Mucosa of stomach (tissue), 1 donor: ENCODE data around the gene SPC25.

Source experiments
- H3K27me3 ChIP-seq: one replicate; pipeline ENCODE4 v1.7.0; 2013; ENCODE audit warnings: mild to moderate bottlenecking, low read length; ENCODE audit not compliant: control insufficient read depth, insufficient read depth
- H3K36me3 ChIP-seq: one replicate; pipeline ENCODE4 v1.7.0; 2013; ENCODE audit warnings: low read length; ENCODE audit not compliant: control insufficient read depth, insufficient read depth
- H3K4me1 ChIP-seq: one replicate; pipeline ENCODE4 v1.7.0; 2013; ENCODE audit warnings: mild to moderate bottlenecking, low read length; ENCODE audit not compliant: control insufficient read depth, insufficient read depth
- H3K4me3 ChIP-seq: one replicate; pipeline ENCODE4 v1.7.0; 2013; ENCODE audit warnings: low read length
- H3K9ac ChIP-seq: one replicate; pipeline ENCODE4 v1.7.0; 2013; ENCODE audit warnings: mild to moderate bottlenecking, low read length, moderate library complexity
- H3K9me3 ChIP-seq: one replicate; pipeline ENCODE4 v1.7.0; 2013; ENCODE audit warnings: mild to moderate bottlenecking, low read length, moderate library complexity; ENCODE audit not compliant: control insufficient read depth
- donor health status: Pancreatic carcinoma.

The SPC25 gene

DNA sequence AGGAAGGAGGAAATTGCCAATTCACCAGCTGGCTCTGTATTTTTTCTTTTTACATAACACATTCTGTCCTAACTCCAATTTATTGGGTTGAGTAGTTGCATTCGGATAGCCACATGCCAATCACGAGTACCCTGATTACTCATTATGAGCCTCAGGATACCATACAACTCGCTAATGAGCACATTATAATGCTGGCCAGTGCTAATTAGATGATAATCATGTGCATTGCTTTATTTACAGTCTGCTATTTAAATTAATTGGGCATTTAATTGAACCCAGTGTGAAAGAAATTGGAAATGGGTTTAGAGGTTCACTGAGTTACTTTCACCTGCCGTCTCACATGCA, 26.1 kb upstream of the SPC25 start:
- no peaks in the 10 kb centered on the region for H3K9me3 ChIP-seq
- H3K9ac ChIP-seq: no peak overlapping the region
- peaks cover 20% of the 10 kb centered on the region for H3K27me3 ChIP-seq
- no peaks in the 10 kb centered on the region for H3K36me3 ChIP-seq
- H3K4me3 ChIP-seq: no peak overlapping the region
- no peaks in the 10 kb centered on the region for H3K4me1 ChIP-seq

DNA sequence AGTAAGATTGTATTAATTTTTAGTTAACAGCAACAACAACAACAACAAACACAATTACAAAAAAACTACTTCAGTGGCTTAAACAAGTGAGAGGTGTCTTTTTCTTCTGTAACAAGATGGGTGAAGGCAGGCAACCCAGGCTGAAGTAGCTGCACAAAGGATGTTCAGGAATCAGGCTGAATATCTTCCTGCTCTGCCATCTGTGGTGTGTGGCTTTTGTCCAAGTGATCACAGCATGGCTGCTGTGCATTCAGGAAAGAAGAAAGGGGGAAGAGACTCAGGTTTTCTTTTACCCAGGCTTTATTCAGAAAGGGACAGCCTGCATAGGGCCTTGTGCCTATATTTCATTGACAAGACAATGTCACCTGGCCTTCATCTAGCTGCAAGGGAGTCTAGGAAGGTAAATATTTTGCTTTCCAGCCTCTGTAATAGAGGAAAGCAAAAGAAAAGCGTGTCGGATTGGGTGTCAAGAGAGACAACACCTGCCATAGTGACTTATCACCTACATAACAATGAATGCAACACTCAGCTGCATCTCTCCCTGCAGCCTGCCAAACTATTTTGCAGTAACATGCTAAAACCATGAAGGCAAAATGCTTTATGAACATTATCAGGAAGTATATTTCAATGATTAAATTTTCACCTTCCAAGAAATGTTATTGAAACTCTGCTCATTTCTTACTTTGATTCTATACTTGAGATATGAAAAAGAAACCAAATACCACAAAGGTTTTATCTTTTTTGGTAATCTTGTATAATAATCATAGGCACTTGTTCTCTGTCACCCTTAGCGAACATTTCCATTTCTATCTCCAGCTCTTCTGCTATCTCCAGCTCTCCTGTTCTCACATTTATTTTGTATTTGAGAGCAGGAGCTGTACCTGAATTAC, 25.5 kb upstream of the SPC25 start:
- H3K4me1 ChIP-seq: no peaks in the 10 kb centered on the region
- H3K4me3 ChIP-seq: no peak overlapping the region
- H3K27me3 ChIP-seq: peaks cover 20% of the 10 kb centered on the region
- H3K9me3 ChIP-seq: no peaks in the 10 kb centered on the region
- no peaks in the 10 kb centered on the region for H3K36me3 ChIP-seq
- no peak overlapping the region for H3K9ac ChIP-seq

DNA sequence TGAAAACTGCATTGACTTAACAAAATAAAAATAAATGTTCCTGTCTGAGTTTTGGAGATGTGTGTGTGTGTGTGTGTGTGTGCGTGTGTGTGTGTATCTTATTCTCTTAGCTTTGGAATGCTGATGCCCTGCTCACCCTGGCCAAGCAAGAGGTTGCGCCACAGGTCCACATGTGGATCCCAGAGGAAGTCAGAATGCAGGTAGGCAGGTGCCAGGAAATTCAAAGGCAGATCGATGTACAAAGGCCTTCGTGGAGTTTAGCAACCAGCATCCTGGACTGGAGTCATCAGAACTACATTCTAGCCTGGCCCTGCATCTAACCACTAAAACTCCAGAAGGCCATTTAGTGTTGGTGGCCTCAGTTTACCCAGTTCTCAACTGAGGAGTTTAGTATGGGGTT, 23.3 kb upstream of the SPC25 start:
- H3K9ac ChIP-seq: no peak overlapping the region
- H3K4me1 ChIP-seq: no peaks in the 10 kb centered on the region
- H3K9me3 ChIP-seq: no peaks in the 10 kb centered on the region
- H3K36me3 ChIP-seq: no peaks in the 10 kb centered on the region
- no peak overlapping the region for H3K4me3 ChIP-seq
- H3K27me3 ChIP-seq: peaks cover 20% of the 10 kb centered on the region

DNA sequence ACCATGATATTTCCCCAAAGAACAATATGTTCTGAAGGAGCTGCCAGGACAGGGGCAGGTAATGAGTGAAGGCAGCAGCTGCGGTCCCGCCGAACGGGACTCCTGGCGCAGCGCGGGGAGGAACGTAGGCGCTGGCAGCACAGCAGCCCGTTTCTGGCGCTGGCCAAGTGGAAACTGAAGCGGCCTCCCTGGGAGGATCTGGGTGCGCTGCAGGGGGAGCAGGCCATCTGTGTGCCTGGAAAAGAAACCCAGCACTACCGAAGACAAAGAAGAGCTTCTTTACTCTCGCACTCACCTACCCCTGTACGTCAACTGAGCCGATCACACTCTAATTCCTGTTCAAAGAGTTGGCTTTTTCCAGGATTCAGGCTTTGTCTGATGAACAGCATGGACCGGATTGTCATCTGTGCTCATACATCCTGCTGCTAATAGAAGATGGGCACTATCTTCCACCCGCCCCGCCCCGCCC, 22.7 kb upstream of the SPC25 start:
- Histone ChIP-seq H3K4me3 (no peak overlapping the region), H3K4me1 (no peaks in the 10 kb centered on the region), H3K9me3 (no peaks in the 10 kb centered on the region), H3K27me3 (peaks cover 20% of the 10 kb centered on the region), H3K9ac (no peak overlapping the region), H3K36me3 (no peaks in the 10 kb centered on the region)

DNA sequence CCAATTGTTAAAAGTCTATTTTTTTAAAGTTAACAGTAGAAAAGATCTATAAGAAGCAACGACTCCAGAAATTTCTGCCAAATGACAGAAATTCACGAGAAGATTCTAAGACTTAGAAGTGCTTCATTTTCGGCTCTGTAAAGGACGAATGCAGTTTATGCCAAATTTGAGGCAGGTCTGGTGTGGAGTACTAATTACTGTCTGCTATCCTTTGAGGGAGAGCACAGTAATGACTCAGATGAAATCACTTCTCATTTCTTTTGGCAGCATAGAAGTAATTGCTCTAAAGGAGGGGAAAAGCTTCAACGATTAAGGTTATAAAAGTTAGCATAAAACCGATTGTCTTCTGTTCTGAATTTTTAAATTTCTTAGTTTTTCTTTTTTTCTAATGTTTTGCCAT, 22.2 kb upstream of the SPC25 start:
- H3K9me3 ChIP-seq: no peaks in the 10 kb centered on the region
- no peak overlapping the region for H3K9ac ChIP-seq
- H3K4me1 ChIP-seq: no peaks in the 10 kb centered on the region
- H3K36me3 ChIP-seq: no peaks in the 10 kb centered on the region
- no peak overlapping the region for H3K4me3 ChIP-seq
- peaks cover 20% of the 10 kb centered on the region for H3K27me3 ChIP-seq

DNA sequence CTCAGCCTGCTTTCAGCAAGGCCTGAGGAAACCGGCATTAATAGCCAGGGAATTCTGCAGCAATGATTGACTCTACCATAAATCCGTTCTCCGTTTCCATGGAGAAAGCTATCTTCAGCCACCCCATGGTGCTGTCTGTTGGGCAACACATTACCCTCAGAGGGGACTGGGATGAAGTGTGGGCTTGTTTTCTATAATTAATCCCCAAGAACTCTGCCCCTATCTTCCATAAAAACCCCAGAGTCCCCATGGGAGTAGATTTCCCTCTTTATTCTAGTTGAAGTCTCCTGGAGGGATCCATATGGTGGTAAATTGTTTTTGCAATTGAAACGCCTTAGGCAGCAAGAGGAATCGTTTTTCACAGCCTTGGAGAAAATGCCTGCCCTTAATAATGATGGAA, 20.1 kb upstream of the SPC25 start:
- Histone ChIP-seq H3K9ac (no peak overlapping the region), H3K9me3 (no peaks in the 10 kb centered on the region), H3K4me3 (no peak overlapping the region), H3K4me1 (no peaks in the 10 kb centered on the region), H3K27me3 (peaks cover 20% of the 10 kb centered on the region), H3K36me3 (no peaks in the 10 kb centered on the region)

DNA sequence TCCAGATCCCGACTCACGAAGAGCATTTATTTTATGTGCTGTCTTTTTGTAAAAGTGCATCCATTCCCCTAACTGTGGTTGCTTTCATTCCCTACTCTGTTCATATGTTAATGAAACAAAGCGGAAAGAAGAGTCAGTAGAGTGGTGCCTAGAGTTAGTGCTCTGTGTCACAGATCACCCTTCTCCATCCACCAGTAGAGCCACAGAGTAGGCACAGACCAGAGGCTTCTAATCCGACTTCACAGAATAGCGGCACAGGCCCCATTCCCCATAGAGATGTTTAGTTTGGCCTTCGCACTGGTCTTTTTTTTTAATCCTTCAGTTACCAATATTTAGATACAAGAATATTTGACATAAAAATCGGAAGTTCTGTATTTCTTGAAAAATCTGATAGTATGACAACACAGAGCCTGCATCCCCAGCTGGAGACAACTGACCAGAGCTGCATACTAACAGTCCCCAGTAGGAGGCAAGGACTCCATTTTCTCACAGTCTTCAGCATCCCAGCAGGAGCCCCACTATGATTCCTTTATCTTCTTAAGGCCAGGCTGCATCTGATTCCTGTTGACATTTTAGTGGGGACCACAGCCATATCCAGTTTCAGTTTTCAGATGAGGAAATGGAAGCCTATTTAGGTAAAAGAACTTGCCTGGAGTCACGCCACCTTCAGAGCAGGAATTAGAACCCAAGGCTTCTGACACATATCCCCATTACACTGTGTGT, 17.9 kb upstream of the SPC25 start:
- Histone ChIP-seq H3K9ac (no peak overlapping the region), H3K4me3 (no peak overlapping the region), H3K4me1 (no peaks in the 10 kb centered on the region), H3K27me3 (peaks cover 15% of the 10 kb centered on the region), H3K9me3 (no peaks in the 10 kb centered on the region), H3K36me3 (no peaks in the 10 kb centered on the region)

DNA sequence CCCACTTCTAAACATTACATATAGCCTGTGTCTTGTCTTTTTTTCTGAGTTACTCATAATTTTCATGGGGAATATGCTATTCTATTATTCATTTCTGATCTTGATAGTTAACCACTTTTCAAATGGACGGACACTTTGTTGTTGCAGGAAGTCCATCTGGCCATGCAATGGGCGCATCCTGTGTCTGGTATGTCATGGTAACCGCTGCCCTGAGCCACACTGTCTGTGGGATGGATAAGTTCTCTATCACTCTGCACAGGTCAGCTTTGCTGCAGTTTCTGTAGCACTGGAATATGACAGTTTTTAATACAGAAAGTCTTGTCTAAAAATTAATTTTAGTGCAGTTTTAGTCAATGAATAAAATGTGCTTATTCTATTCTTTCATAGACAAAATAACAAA, 14.1 kb upstream of the SPC25 start:
- no peaks in the 10 kb centered on the region for H3K36me3 ChIP-seq
- no peak overlapping the region for H3K9ac ChIP-seq

DNA sequence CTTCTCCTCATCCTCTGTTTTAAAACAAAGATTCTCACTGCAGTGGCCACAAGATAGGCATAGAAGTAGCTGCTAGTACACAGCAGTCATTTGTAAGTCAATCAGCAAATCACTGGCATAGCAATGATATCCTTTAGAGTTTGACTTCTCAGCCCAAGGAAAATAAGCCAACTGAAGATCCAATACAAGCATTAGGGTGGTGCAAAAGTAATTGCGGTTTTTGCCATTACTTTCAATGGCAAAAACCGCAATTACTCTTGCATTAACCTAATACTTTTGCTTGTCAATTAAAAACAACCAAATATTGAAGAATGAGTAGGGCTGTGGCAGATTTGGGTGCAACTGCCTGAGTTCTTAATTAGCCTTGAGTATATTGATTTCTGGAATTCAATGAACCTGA, 13.7 kb upstream of the SPC25 start:
- no peaks in the 10 kb centered on the region for H3K4me1 ChIP-seq
- no peak overlapping the region for H3K4me3 ChIP-seq
- H3K9ac ChIP-seq: no peak overlapping the region
- H3K27me3 ChIP-seq: no peaks in the 10 kb centered on the region
- no peaks in the 10 kb centered on the region for H3K36me3 ChIP-seq
- no peaks in the 10 kb centered on the region for H3K9me3 ChIP-seq

More for the DNA sequence above, 14.1 kb upstream of the SPC25 start:
- Histone ChIP-seq H3K27me3 (no peaks in the 10 kb centered on the region), H3K4me3 (no peak overlapping the region), H3K4me1 (no peaks in the 10 kb centered on the region), H3K9me3 (no peaks in the 10 kb centered on the region)

DNA sequence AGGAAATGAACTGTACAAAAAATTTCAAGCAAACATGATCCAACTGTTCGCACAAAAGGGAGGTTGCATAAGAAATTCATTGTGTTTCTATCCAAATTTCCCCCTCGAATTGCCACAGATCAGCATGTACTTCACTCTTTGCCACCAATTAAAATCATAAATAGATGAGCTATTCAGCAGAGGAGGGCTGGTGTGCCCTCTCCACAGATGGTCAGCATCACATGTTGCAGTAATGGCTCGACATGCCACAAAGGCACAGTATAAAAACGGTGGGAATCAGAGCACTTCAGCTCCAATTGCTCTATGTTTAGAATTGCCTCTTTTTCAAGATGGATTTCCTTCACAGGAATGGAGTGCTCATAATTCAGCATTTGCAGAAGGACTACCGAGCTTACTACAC, 10.8 kb upstream of the SPC25 start, which contains the start of gene G6PC2:
Gene G6PC2, plus strand, starts transcription at position 289 of the 400 bp plus-strand sequence. Its CDS starts 41 bp downstream, at position 330.
- no peaks in the 10 kb centered on the region for H3K9me3 ChIP-seq
- H3K4me1 ChIP-seq: no peaks in the 10 kb centered on the region
- H3K9ac ChIP-seq: no peak within 1 kb of the TSS
- no peaks in the 10 kb centered on the region for H3K36me3 ChIP-seq
- no peaks in the 10 kb centered on the region for H3K27me3 ChIP-seq
- H3K4me3 ChIP-seq: no peak within 1 kb of the TSS

DNA sequence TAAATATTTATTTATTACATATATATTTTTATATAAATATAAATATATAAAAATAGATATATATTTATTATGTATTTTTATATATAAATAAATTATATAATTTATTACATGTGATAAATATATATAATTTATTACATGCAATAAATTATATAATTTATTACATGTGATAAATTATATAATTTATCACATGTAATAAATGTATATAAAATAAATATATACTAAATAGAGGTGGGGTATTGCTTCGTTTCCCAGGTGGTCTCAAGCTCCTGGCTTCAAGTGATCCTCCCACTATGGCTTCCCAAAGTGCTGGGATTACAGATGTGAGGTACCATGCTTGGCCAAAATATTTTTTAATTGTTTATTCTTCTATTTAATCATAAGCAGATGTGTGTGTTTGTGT, 7.2 kb upstream of the SPC25 start:
- no peaks in the 10 kb centered on the region for H3K36me3 ChIP-seq
- no peak overlapping the region for H3K4me3 ChIP-seq
- H3K9ac ChIP-seq: no peak overlapping the region
- no peaks in the 10 kb centered on the region for H3K9me3 ChIP-seq
- no peaks in the 10 kb centered on the region for H3K4me1 ChIP-seq
- no peaks in the 10 kb centered on the region for H3K27me3 ChIP-seq

DNA sequence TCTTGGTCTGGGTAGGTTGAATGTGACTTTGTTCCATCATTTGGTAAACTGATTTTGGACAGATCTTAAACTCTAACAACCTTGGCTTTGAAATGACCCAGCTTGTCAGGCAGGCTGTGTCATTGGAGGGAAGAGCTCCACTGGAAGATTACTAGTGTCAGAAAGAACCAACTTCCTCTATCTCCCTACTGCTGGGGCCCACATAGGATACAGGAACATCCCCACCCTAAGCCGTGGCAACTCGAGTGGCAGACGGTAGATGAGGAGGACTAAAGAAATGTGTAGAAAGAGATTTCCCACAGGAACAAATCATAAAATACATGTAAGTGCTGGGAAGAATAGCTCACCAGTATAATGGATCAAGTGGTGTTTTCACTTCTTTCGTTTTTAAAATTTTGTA, 6.6 kb upstream of the SPC25 start:
- no peaks in the 10 kb centered on the region for H3K27me3 ChIP-seq
- no peaks in the 10 kb centered on the region for H3K9me3 ChIP-seq
- H3K36me3 ChIP-seq: no peaks in the 10 kb centered on the region
- H3K4me1 ChIP-seq: no peaks in the 10 kb centered on the region
- H3K9ac ChIP-seq: no peak overlapping the region
- no peak overlapping the region for H3K4me3 ChIP-seq
